HCT116 (cell line): Measurements from ENCODE around the gene NLRP11. TPM values are rescaled to one million over a fixed set of nuclear protein-coding genes. Genes with fewer than 3 reads are reported as not detected.

Experiments
- ATAC-seq: fragments of 200-7000 bp; cut with Tn5 transposase; 2 replicates; pipeline ENCODE4 v1.9.1; 2020; ENCODE audit warnings: mild to moderate bottlenecking, moderate library complexity
- BruUV-seq: library from RNA; stranded (reverse); fragments of 400-500 nt; replicated peaks from 2 replicates; lab custom pipeline; 2021; lab: Mats Ljungman, UMichigan
- CTCF ChIA-PET: fragments of 300-600 bp; sonication (Branson Sonifier 250); formaldehyde crosslinking; loops from one replicate; lab custom pipeline; 2021; ENCODE audit warnings: antibody characterized with exemption; lab: Charles Lee
- POLR2A ChIA-PET: fragments of 300-600, 350-600 bp; sonication (Branson Sonifier 250); formaldehyde crosslinking; loops from one replicate; lab custom pipeline; 2021; ENCODE audit warnings: antibody characterized with exemption; lab: Charles Lee
- RAD21 ChIA-PET, 2 experiments: fragments of 300-600 bp; sonication (Branson Sonifier 250); formaldehyde crosslinking; loops; one replicate each; lab custom pipeline; 2023; ENCODE audit warnings: low total read pairs in 2 of 2; ENCODE audit not compliant: uncharacterized antibody in 2 of 2, unreplicated experiment in 2 of 2, low non-redundant PET in 1 of 2; lab: Charles Lee
- DNase-seq: peaks from one replicate; pipeline ENCODE4 v3.0.0-alpha.2; 2010; ENCODE audit warnings: low read depth, low spot score
- H2AFZ ChIP-seq: fragments of 200-600 bp; shearing (Covaris generic), sonication (generic); 2 replicates; pipeline ENCODE4 v1.6.1; 2017; ENCODE audit warnings: low read depth, mixed run types, mixed read lengths, antibody characterized with exemption, low read length; ENCODE audit not compliant: poor library complexity, severe bottlenecking
- H3K27ac ChIP-seq: 2 replicates; pipeline ENCODE4 v1.5.1; 2012; ENCODE audit warnings: low read depth, low read length
- H3K27me3 ChIP-seq: fragments of 200-600 bp; sonication (generic); 2 replicates; pipeline ENCODE4 v1.6.1; 2016; ENCODE audit warnings: mixed run types, low read length, mixed read lengths; ENCODE audit not compliant: insufficient read depth
- H3K36me3 ChIP-seq, 2 experiments: fragments of 200-500 bp in 1 of 2; fragments of 200-600 bp in 1 of 2; sonication (Bioruptor generic) in 1 of 2; sonication (generic) in 1 of 2; 2 replicates each; pipeline versions ENCODE4 v1.5.1 to v1.6.1; 2014 to 2016; ENCODE audit warnings: low read length in 2 of 2, inconsistent platforms in 1 of 2, mixed read lengths in 1 of 2, mixed run types in 1 of 2; ENCODE audit not compliant: insufficient read depth in 2 of 2, control insufficient read depth in 1 of 2
- H3K4me1 ChIP-seq, 2 experiments: fragments of 200-600 bp in 1 of 2; sonication (generic) in 1 of 2; 2 replicates each; pipeline versions ENCODE4 v1.5.1 to v1.6.1; 2012 to 2017; ENCODE audit warnings: low read length in 2 of 2, inconsistent platforms in 1 of 2, mild to moderate bottlenecking in 1 of 2, mixed read lengths in 1 of 2, mixed run types in 1 of 2, moderate library complexity in 1 of 2; ENCODE audit not compliant: insufficient read depth in 2 of 2, control insufficient read depth in 1 of 2
- H3K4me2 ChIP-seq: fragments of 200-600 bp; sonication (generic); 2 replicates; pipeline ENCODE4 v1.6.1; 2017; ENCODE audit warnings: mixed run types, low read length, mixed read lengths
- H3K4me3 ChIP-seq, 2 experiments: fragments of 200-600 bp in 1 of 2; sonication (generic) in 1 of 2; replicated peaks in 1 of 2; 2 replicates each; pipeline ENCODE4 v1.5.1; 2011 to 2016; ENCODE audit warnings: low read length in 2 of 2, control low read depth in 1 of 2, low read depth in 1 of 2, mild to moderate bottlenecking in 1 of 2, mixed read lengths in 1 of 2, mixed run types in 1 of 2
- H3K79me2 ChIP-seq: fragments of 200-600 bp; sonication (generic); 2 replicates; pipeline ENCODE4 v1.6.1; 2017; ENCODE audit warnings: mild to moderate bottlenecking, mixed run types, low read length, moderate library complexity, mixed read lengths; ENCODE audit not compliant: insufficient read depth
- H3K9ac ChIP-seq: fragments of 200-600 bp; sonication (generic); 2 replicates; pipeline ENCODE4 v1.6.1; 2016; ENCODE audit warnings: low read length, mixed read lengths
- H3K9me2 ChIP-seq: fragments of 200-600 bp; sonication (generic), shearing (Covaris generic); 2 replicates; pipeline ENCODE4 v1.6.1; 2017; ENCODE audit warnings: mixed run types, mild to moderate bottlenecking, moderate library complexity; ENCODE audit not compliant: insufficient read depth
- H3K9me3 ChIP-seq, 2 experiments: fragments of 200-500 bp in 1 of 2; fragments of 200-600 bp in 1 of 2; sonication (Bioruptor generic) in 1 of 2; sonication (generic) in 1 of 2; 2 replicates each; pipeline ENCODE4 v1.6.1; 2014 to 2017; ENCODE audit warnings: low read length in 2 of 2, mixed read lengths in 2 of 2, inconsistent platforms in 1 of 2, low read depth in 1 of 2, mild to moderate bottlenecking in 1 of 2, mixed run types in 1 of 2, moderate library complexity in 1 of 2; ENCODE audit not compliant: control insufficient read depth in 1 of 2, insufficient read depth in 1 of 2
- H4K20me1 ChIP-seq: fragments of 200-600 bp; sonication (generic), shearing (Covaris generic); 2 replicates; pipeline ENCODE4 v1.6.1; 2017; ENCODE audit warnings: mixed run types, mild to moderate bottlenecking, moderate library complexity; ENCODE audit not compliant: insufficient read depth
- ATF3 ChIP-seq: IDR thresholded peaks from 2 replicates; pipeline ENCODE4 v1.6.1; 2012
- CBX3 ChIP-seq: IDR thresholded peaks from 2 replicates; pipeline ENCODE4 v1.6.1; 2012; ENCODE audit warnings: low read depth
- CEBPB ChIP-seq: IDR thresholded peaks from 2 replicates; pipeline ENCODE4 v1.6.1; 2012; ENCODE audit warnings: low read depth
- CTCF ChIP-seq, 3 experiments: fragments of 200-600 bp in 1 of 3; sonication (generic) in 1 of 3; IDR thresholded peaks in 2 of 3; conservative IDR thresholded peaks in 1 of 3; 2 replicates each; pipeline ENCODE4 v1.5.1; 2012 to 2017; ENCODE audit warnings: low read depth in 2 of 3, low read length in 2 of 3, antibody characterized with exemption in 1 of 3, borderline replicate concordance in 1 of 3, control low read depth in 1 of 3, mild to moderate bottlenecking in 1 of 3, mixed read lengths in 1 of 3, mixed run types in 1 of 3, moderate library complexity in 1 of 3; ENCODE audit not compliant: insufficient read depth in 1 of 3
- EGR1 ChIP-seq: IDR thresholded peaks from 2 replicates; pipeline ENCODE4 v1.6.1; 2012; ENCODE audit warnings: low read depth
- ELF1 ChIP-seq: IDR thresholded peaks from 2 replicates; pipeline ENCODE4 v1.6.1; 2012; ENCODE audit warnings: low read depth, borderline replicate concordance
- EZH2 ChIP-seq: fragments of 200-600 bp; sonication (generic); IDR thresholded peaks from 2 replicates; pipeline ENCODE4 v1.6.1; 2017; ENCODE audit warnings: antibody characterized with exemption, mixed run types
- EZH2phosphoT487 ChIP-seq: fragments of 200-600 bp; IDR thresholded peaks from 2 replicates; pipeline ENCODE4 v1.6.1; 2018; ENCODE audit warnings: antibody characterized with exemption, borderline replicate concordance
- FOSL1 ChIP-seq: IDR thresholded peaks from 2 replicates; pipeline ENCODE4 v1.6.1; 2012; ENCODE audit warnings: low read depth
- MAX ChIP-seq: IDR thresholded peaks from 2 replicates; pipeline ENCODE4 v1.6.1; 2012
- POLR2A ChIP-seq: IDR thresholded peaks from 2 replicates; pipeline ENCODE4 v1.7.0; 2011; ENCODE audit warnings: borderline replicate concordance; ENCODE audit not compliant: insufficient read depth, insufficient read length; ENCODE audit errors: extremely low read depth
- POLR2AphosphoS5 ChIP-seq: IDR thresholded peaks from 2 replicates; pipeline ENCODE4 v1.6.1; 2011; ENCODE audit warnings: mild to moderate bottlenecking, low read depth, low read length, moderate library complexity
- RAD21 ChIP-seq: IDR thresholded peaks from 2 replicates; pipeline ENCODE4 v1.6.1; 2012; ENCODE audit warnings: low read depth, mild to moderate bottlenecking
- REST ChIP-seq: IDR thresholded peaks from 2 replicates; pipeline ENCODE4 v1.6.1; 2012; ENCODE audit warnings: low read depth
- SP1 ChIP-seq: IDR thresholded peaks from 2 replicates; pipeline ENCODE4 v1.6.1; 2012; ENCODE audit warnings: low read depth
- TCF7L2 ChIP-seq: IDR thresholded peaks from 2 replicates; pipeline ENCODE4 v1.7.0; 2011; ENCODE audit warnings: borderline replicate concordance, inconsistent platforms; ENCODE audit not compliant: insufficient read depth, insufficient read length; ENCODE audit errors: extremely low read depth
- ZBTB33 ChIP-seq: IDR thresholded peaks from 2 replicates; pipeline ENCODE4 v1.6.1; 2011; ENCODE audit warnings: mild to moderate bottlenecking, low read length, moderate library complexity; ENCODE audit not compliant: insufficient replicate concordance; ENCODE audit errors: extremely low read depth
- ZFX ChIP-seq: fragments of 450-650 bp; IDR thresholded peaks from 2 replicates; pipeline ENCODE4 v1.6.1; 2017
- ZNF274 ChIP-seq: fragments of 200-500 bp; sonication (Bioruptor generic); IDR thresholded peaks from 2 replicates; pipeline ENCODE4 v1.6.1; 2014; ENCODE audit warnings: mild to moderate bottlenecking, low read depth, low read length, inconsistent platforms
- intact Hi-C: fragments of 100-400 bp; cut with micrococcal nuclease; formaldehyde crosslinking; loops from 2 replicates; pipeline ENCODE4 v1.10.0; 2022
- total RNA-seq: library from RNA; stranded (reverse); gene quantifications from one replicate; pipeline ENCODE4 v1.2.1, GENCODE V29; 2021; ENCODE audit not compliant: unreplicated experiment

NLRP11 gene
- total RNA-seq, 1 experiment from 2014 or later, result 0.86 TPM

- no peak overlapping the region for H3K4me2 ChIP-seq
- TF ChIP-seq CBX3, result no peak
- no peak for TF ChIP-seq RAD21
- no peak for TF ChIP-seq ZFX
- no peak for TF ChIP-seq SP1
- TF ChIP-seq POLR2AphosphoS5, result no peak
- TF ChIP-seq ELF1, result no peak
- no peak for TF ChIP-seq FOSL1
- TF ChIP-seq POLR2A, result no peak
- TF ChIP-seq CTCF (IDR thresholded peaks at IDR 0.05 in 2 of 3, conservative IDR thresholded peaks at IDR 0.05 in 1 of 3; ENCODE audit: borderline replicate concordance in 1 of 3, insufficient read depth in 1 of 3, low read depth in 2 of 3, low read length in 2 of 3), result no peak
- no peak for TF ChIP-seq ZNF274
- TF ChIP-seq REST, result no peak
- TF ChIP-seq CEBPB, result no peak
- TF ChIP-seq MAX, result no peak
- TF ChIP-seq EZH2, result no peak
- TF ChIP-seq EGR1, result no peak
- TF ChIP-seq TCF7L2, result no peak
- TF ChIP-seq EZH2phosphoT487, result no peak
- TF ChIP-seq ZBTB33, result no peak
- no peak for TF ChIP-seq ATF3
- no peak overlapping the region for H3K9ac ChIP-seq
- H3K27me3 ChIP-seq, result no peaks in the 10 kb centered on the region
- ChIA-PET POLR2A (no interaction called here), RAD21 (no interaction called here), CTCF (interaction anchor here (0.8 kb wide), 1 partner anchor 142 kb away, joined by 3 read pairs; no protein-coding TSS in a partner anchor)
- no peaks in the 10 kb centered on the region for H3K9me3 ChIP-seq
- no peaks in the 10 kb centered on the region for H3K79me2 ChIP-seq
- no peaks in the 10 kb centered on the region for H3K4me1 ChIP-seq
- BruUV-seq, result no TSS peak
- no peaks in the 10 kb centered on the region for H3K36me3 ChIP-seq
- DNase-seq (no peak), ATAC-seq (no peak)
- intact Hi-C loops, result no loop called here
- no peaks in the 10 kb centered on the region for H4K20me1 ChIP-seq
- no peak overlapping the region for H3K4me3 ChIP-seq
- no peaks in the 10 kb centered on the region for H3K9me2 ChIP-seq
- H2AFZ ChIP-seq, result no peak overlapping the region
- no peak overlapping the region for H3K27ac ChIP-seq
These were observed 36.8 kb downstream of the NLRP11 start for GRCh38 chr19:55795021-55795420.
